Immature natural killer cell (primary cell): ENCODE measurements around the gene AAR2. TPM values are rescaled to one million over a fixed set of nuclear protein-coding genes. Genes with fewer than 3 reads are reported as not detected.

Source experiments
- DNase-seq, 3 donors: peaks; one replicate each; pipeline ENCODE4 v3.0.0; 2022; ENCODE audit warnings: mixed read lengths in 1 of 3
- H3K27ac Mint-ChIP-seq, 6 donors: one replicate each; pipeline ENCODE4 v1.8.0; 2020; ENCODE audit warnings: mixed read lengths in 6 of 6, mild to moderate bottlenecking in 5 of 6, inconsistent platforms in 4 of 6, moderate library complexity in 3 of 6
- H3K27me3 Mint-ChIP-seq, 3 donors: one replicate each; pipeline ENCODE4 v1.8.0; 2020 to 2021; ENCODE audit warnings: low read depth in 3 of 3, mild to moderate bottlenecking in 3 of 3, mixed read lengths in 3 of 3, moderate library complexity in 3 of 3, inconsistent platforms in 1 of 3
- H3K36me3 Mint-ChIP-seq, 3 donors: one replicate each; pipeline ENCODE4 v1.8.0; 2020; ENCODE audit warnings: mixed read lengths in 3 of 3, inconsistent platforms in 2 of 3, mild to moderate bottlenecking in 2 of 3
- H3K4me1 Mint-ChIP-seq, 2 donors: one replicate each; pipeline ENCODE4 v1.8.0; 2020; ENCODE audit warnings: inconsistent platforms in 2 of 2, mild to moderate bottlenecking in 2 of 2, mixed read lengths in 2 of 2, moderate library complexity in 1 of 2
- H3K4me3 Mint-ChIP-seq, 5 donors: one replicate each; pipeline ENCODE4 v1.8.0; 2020; ENCODE audit warnings: mild to moderate bottlenecking in 5 of 5, mixed read lengths in 5 of 5, inconsistent platforms in 3 of 5, moderate library complexity in 3 of 5
- H3K9me3 Mint-ChIP-seq, 6 donors: one replicate each; pipeline ENCODE4 v1.8.0; 2020; ENCODE audit warnings: mild to moderate bottlenecking in 6 of 6, mixed read lengths in 6 of 6, inconsistent platforms in 4 of 6, moderate library complexity in 3 of 6
- polyA plus RNA-seq, 3 donors: library from polyadenylated mRNA; unstranded; fragments of 300-500 nt; fragmentation: Illumina TruSeq; gene quantifications; one replicate each; pipeline ENCODE4 v1.2.3, GENCODE V29; 2021

Gene AAR2
- polyA plus RNA-seq, 3 donors from 2014 or later: 41.5 to 55.9 (median 49.9) TPM

- DNase-seq: no peak
- Mint-ChIP-seq H3K4me1 (peaks cover 0 to 4% of the 10 kb centered on the region in 2 donors), H3K27ac (no peak overlapping the region), H3K36me3 (no peaks in the 10 kb centered on the region), H3K9me3 (no peaks in the 10 kb centered on the region), H3K27me3 (peaks cover under 1 to 7% (median 3%) of the 10 kb centered on the region in 3 donors), H3K4me3 (no peak overlapping the region)
These were observed 28.7 kb upstream of the AAR2 start for GRCh38 chr20:36207602-36208001.

- DNase-seq: no peak
- H3K4me3 Mint-ChIP-seq: no peak overlapping the region
- no peaks in the 10 kb centered on the region for H3K4me1 Mint-ChIP-seq
- H3K27me3 Mint-ChIP-seq: peaks cover 1 to 4% (median 2%) of the 10 kb centered on the region in 3 donors
- no peaks in the 10 kb centered on the region for H3K36me3 Mint-ChIP-seq
- H3K27ac Mint-ChIP-seq: no peak overlapping the region
- no peaks in the 10 kb centered on the region for H3K9me3 Mint-ChIP-seq
These were observed 28.0 kb upstream of the AAR2 start for GRCh38 chr20:36208257-36208656.

- no peak for DNase-seq
- no peak overlapping the region for H3K27ac Mint-ChIP-seq
- H3K4me1 Mint-ChIP-seq: no peaks in the 10 kb centered on the region
- H3K4me3 Mint-ChIP-seq: no peak overlapping the region
- H3K9me3 Mint-ChIP-seq: no peaks in the 10 kb centered on the region
- peaks cover 1 to 4% (median 2%) of the 10 kb centered on the region in 3 donors for H3K27me3 Mint-ChIP-seq
- H3K36me3 Mint-ChIP-seq: no peaks in the 10 kb centered on the region
These were observed 25.7 kb upstream of the AAR2 start for GRCh38 chr20:36210436-36211021.

- no peaks in the 10 kb centered on the region for H3K9me3 Mint-ChIP-seq
These were observed 22.9 kb upstream of the AAR2 start for GRCh38 chr20:36213362-36213761.

GRCh38 chr20:36214684-36215256, 21.5 kb upstream of the AAR2 start:
- Mint-ChIP-seq H3K4me1 (peaks cover 2 to 6% of the 10 kb centered on the region in 2 donors), H3K27ac (no peak overlapping the region), H3K9me3 (no peaks in the 10 kb centered on the region), H3K27me3 (peaks cover 2 to 7% (median 4%) of the 10 kb centered on the region in 3 donors), H3K4me3 (no peak overlapping the region), H3K36me3 (no peaks in the 10 kb centered on the region)
- peak in 2 of 3 donors; percentile 5 to 18 for DNase-seq

More at GRCh38 chr20:36213362-36213761, 22.9 kb upstream of the AAR2 start:
- H3K27ac Mint-ChIP-seq: no peak overlapping the region
- H3K4me1 Mint-ChIP-seq: peaks cover under 1 to 3% of the 10 kb centered on the region in 2 donors
- peaks cover 2 to 7% (median 4%) of the 10 kb centered on the region in 3 donors for H3K27me3 Mint-ChIP-seq
- DNase-seq: no peak
- no peak overlapping the region for H3K4me3 Mint-ChIP-seq
- no peaks in the 10 kb centered on the region for H3K36me3 Mint-ChIP-seq

- Mint-ChIP-seq H3K27me3 (peaks cover 2 to 7% (median 4%) of the 10 kb centered on the region in 3 donors), H3K36me3 (no peaks in the 10 kb centered on the region), H3K27ac (no peak overlapping the region), H3K9me3 (no peaks in the 10 kb centered on the region), H3K4me3 (no peak overlapping the region), H3K4me1 (peaks cover 2 to 6% of the 10 kb centered on the region in 2 donors)
- no peak for DNase-seq
These were observed 20.5 kb upstream of the AAR2 start for GRCh38 chr20:36215778-36216177.

- Mint-ChIP-seq H3K4me1 (peaks cover 2 to 6% of the 10 kb centered on the region in 2 donors), H3K9me3 (no peaks in the 10 kb centered on the region), H3K27ac (peak overlapping the region in 1 of 6 donors; percentile 23), H3K36me3 (no peaks in the 10 kb centered on the region), H3K4me3 (no peak overlapping the region), H3K27me3 (peaks cover 2 to 7% (median 4%) of the 10 kb centered on the region in 3 donors)
- DNase-seq: no peak
These were observed 19.8 kb upstream of the AAR2 start for GRCh38 chr20:36216314-36217025.

GRCh38 chr20:36217226-36217625, 19.1 kb upstream of the AAR2 start:
- no peaks in the 10 kb centered on the region for H3K9me3 Mint-ChIP-seq
- H3K27me3 Mint-ChIP-seq: peaks cover 0 to 6% (median 2%) of the 10 kb centered on the region in 3 donors
- no peak overlapping the region for H3K4me3 Mint-ChIP-seq
- peaks cover 2 to 6% of the 10 kb centered on the region in 2 donors for H3K4me1 Mint-ChIP-seq
- no peaks in the 10 kb centered on the region for H3K36me3 Mint-ChIP-seq
- no peak overlapping the region for H3K27ac Mint-ChIP-seq
- no peak for DNase-seq

- no peaks in the 10 kb centered on the region for H3K36me3 Mint-ChIP-seq
- no peak overlapping the region for H3K4me3 Mint-ChIP-seq
- H3K27me3 Mint-ChIP-seq: peaks cover 0 to 6% (median 0%) of the 10 kb centered on the region in 3 donors
- H3K27ac Mint-ChIP-seq: no peak overlapping the region
- H3K4me1 Mint-ChIP-seq: peaks cover 2 to 6% of the 10 kb centered on the region in 2 donors
- DNase-seq: no peak
- H3K9me3 Mint-ChIP-seq: no peaks in the 10 kb centered on the region
These were observed 17.8 kb upstream of the AAR2 start for GRCh38 chr20:36218380-36219064.

GRCh38 chr20:36219671-36220220, 16.5 kb upstream of the AAR2 start:
- no peaks in the 10 kb centered on the region for H3K9me3 Mint-ChIP-seq
- peaks cover 2 to 6% of the 10 kb centered on the region in 2 donors for H3K4me1 Mint-ChIP-seq
- H3K27ac Mint-ChIP-seq: no peak overlapping the region
- H3K4me3 Mint-ChIP-seq: no peak overlapping the region
- peaks cover 0 to 6% (median 0%) of the 10 kb centered on the region in 3 donors for H3K27me3 Mint-ChIP-seq
- DNase-seq: no peak
- H3K36me3 Mint-ChIP-seq: no peaks in the 10 kb centered on the region

GRCh38 chr20:36225666-36226065, 10.6 kb upstream of the AAR2 start:
- DNase-seq: no peak
- no peak overlapping the region for H3K4me3 Mint-ChIP-seq
- H3K4me1 Mint-ChIP-seq: no peaks in the 10 kb centered on the region

GRCh38 chr20:36228770-36229169, 7.5 kb upstream of the AAR2 start:
- no peaks in the 10 kb centered on the region for H3K9me3 Mint-ChIP-seq
- H3K27ac Mint-ChIP-seq: no peak overlapping the region
- no peaks in the 10 kb centered on the region for H3K36me3 Mint-ChIP-seq
- H3K4me3 Mint-ChIP-seq: no peak overlapping the region
- no peak for DNase-seq
- peaks cover 2 to 10% (median 6%) of the 10 kb centered on the region in 3 donors for H3K27me3 Mint-ChIP-seq
- H3K4me1 Mint-ChIP-seq: no peaks in the 10 kb centered on the region

More at GRCh38 chr20:36225666-36226065, 10.6 kb upstream of the AAR2 start:
- H3K9me3 Mint-ChIP-seq: no peaks in the 10 kb centered on the region
- no peak overlapping the region for H3K27ac Mint-ChIP-seq
- H3K27me3 Mint-ChIP-seq: peaks cover 2 to 7% (median 6%) of the 10 kb centered on the region in 3 donors
- no peaks in the 10 kb centered on the region for H3K36me3 Mint-ChIP-seq

- Mint-ChIP-seq H3K9me3 (no peaks in the 10 kb centered on the region), H3K36me3 (no peaks in the 10 kb centered on the region), H3K4me1 (no peaks in the 10 kb centered on the region), H3K4me3 (no peak overlapping the region), H3K27me3 (peaks cover 2 to 10% (median 6%) of the 10 kb centered on the region in 3 donors), H3K27ac (no peak overlapping the region)
- DNase-seq: no peak
These were observed 6.3 kb upstream of the AAR2 start for GRCh38 chr20:36230019-36230418.
